GM20000 (cell line): Measurements from ENCODE around the gene GNG13.

Source experiments
- DNase-seq: peaks from one replicate; pipeline ENCODE4 v3.0.0; 2012; ENCODE audit warnings: low spot score
- CTCF ChIP-seq: IDR thresholded peaks from 2 replicates; pipeline ENCODE4 v1.5.1; 2012; ENCODE audit warnings: mild to moderate bottlenecking, control low read depth; ENCODE audit errors: extremely low read depth, missing control alignments

Gene GNG13

GRCh38 chr16:762595-763268 is 37.8 kb downstream of the GNG13 start:
- no peak for TF ChIP-seq CTCF
- DNase-seq: no peak

- no peak for TF ChIP-seq CTCF
- DNase-seq: no peak
Measured at GRCh38 chr16:761625-762513, 38.7 kb downstream of the GNG13 start.

GRCh38 chr16:760545-761343 is 39.8 kb downstream of the GNG13 start, which contains the start of gene MSLN:
Gene MSLN, plus strand, starts transcription at chr16:760734. Its CDS starts 1,947 bp downstream, at chr16:762681.
- DNase-seq: no peak
- no peak for TF ChIP-seq CTCF

- DNase-seq: no peak
- TF ChIP-seq CTCF: no peak
Measured at GRCh38 chr16:760065-760464, 40.5 kb downstream of the GNG13 start.

GRCh38 chr16:759110-759910 is 41.2 kb downstream of the GNG13 start:
- no peak for DNase-seq
- no peak for TF ChIP-seq CTCF

GRCh38 chr16:756428-756827 is 44.1 kb downstream of the GNG13 start:
- DNase-seq: no peak
- TF ChIP-seq CTCF: no peak
